ENCODE data around the gene KCNQ1OT1. TPM values are rescaled to one million over a fixed set of nuclear protein-coding genes. Genes with fewer than 3 reads are reported as not detected.
A peak's percentile ranks its signal among the peaks of the same experiment; 100 is the strongest.

Gene KCNQ1OT1
- total RNA-seq, 8 experiments from 2014 or later = 1.2 to 6.3 (median 3.8) TPM

DNA sequence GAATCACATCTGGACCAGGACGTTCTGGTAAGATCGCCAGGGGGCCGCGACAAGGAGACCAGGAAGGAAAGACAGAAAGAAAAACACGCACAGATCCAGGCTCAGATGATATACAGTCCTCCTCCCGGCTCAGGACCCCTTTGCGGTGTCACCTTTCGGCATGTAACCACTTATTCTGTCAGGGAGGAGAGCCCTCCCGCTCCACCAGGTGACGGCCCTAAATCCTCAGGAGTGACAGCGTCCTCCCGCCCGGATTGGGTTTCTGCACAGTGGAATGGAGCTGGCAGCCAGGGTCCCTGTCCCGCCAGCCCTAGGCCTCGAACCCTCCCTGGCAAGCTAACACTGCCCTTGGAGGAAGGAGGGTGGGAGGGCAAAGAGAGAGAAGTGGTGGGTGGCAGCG lies 24.3 kb upstream of the KCNQ1OT1 start:
- WGBS, 10 experiments = 40 to 93% methylated on average over 1 to 5 of the region's 16 CpGs; no CpG with 5 or more reads in 8 of the 10 experiments
- no peak overlapping the region for H3K4me3 ChIP-seq
- in situ Hi-C loops (cut with MboI; ENCODE audit: low pct_unique_long_range_greater_than_20kb in 2 of 9, low sequenced_read_pairs in 9 of 9, unreplicated experiment in 9 of 9) = no loop called here
- peaks cover 41 to 54% of the 10 kb centered on the region in 2 donors for H3K4me1 ChIP-seq (replicated peaks in 1 of 2)
- no peak overlapping the region for H3K27ac ChIP-seq
- peak in 2 of 8 experiments; percentile 15 to 54 for ATAC-seq (replicated peaks in 6 of 8)

DNA sequence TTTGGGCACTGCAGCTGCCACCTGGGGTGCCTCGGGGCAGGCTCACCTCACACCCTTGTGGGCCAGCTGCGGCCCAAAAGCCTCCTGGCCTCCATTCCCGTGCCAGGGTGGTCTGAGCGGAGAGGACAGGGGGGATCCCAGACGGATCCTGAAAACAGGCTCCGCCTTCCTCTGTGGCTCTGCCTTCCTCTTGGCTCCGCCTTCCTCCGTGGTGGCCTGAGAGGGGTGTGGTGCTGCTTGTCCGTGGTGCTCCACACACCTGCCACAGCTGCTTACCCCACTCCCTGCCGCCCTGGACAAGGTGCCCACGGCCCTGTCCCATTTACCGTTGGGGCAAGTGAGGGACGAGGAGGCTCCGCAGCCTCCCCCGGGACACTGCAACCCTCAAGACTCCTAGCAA lies 23.2 kb upstream of the KCNQ1OT1 start:
- ATAC-seq (replicated peaks in 6 of 8) = no peak
- WGBS, 10 experiments = 90% methylated on average over 2 of the region's 15 CpGs; no CpG with 5 or more reads in 9 of the 10 experiments
- Histone ChIP-seq H3K4me3 (no peak overlapping the region), H3K27ac (no peak overlapping the region), H3K4me1 (replicated peaks in 1 of 2) (peaks cover 47 to 54% of the 10 kb centered on the region in 2 donors)
- in situ Hi-C loops (cut with MboI; ENCODE audit: low pct_unique_long_range_greater_than_20kb in 2 of 9, low sequenced_read_pairs in 9 of 9, unreplicated experiment in 9 of 9) = no loop called here

DNA sequence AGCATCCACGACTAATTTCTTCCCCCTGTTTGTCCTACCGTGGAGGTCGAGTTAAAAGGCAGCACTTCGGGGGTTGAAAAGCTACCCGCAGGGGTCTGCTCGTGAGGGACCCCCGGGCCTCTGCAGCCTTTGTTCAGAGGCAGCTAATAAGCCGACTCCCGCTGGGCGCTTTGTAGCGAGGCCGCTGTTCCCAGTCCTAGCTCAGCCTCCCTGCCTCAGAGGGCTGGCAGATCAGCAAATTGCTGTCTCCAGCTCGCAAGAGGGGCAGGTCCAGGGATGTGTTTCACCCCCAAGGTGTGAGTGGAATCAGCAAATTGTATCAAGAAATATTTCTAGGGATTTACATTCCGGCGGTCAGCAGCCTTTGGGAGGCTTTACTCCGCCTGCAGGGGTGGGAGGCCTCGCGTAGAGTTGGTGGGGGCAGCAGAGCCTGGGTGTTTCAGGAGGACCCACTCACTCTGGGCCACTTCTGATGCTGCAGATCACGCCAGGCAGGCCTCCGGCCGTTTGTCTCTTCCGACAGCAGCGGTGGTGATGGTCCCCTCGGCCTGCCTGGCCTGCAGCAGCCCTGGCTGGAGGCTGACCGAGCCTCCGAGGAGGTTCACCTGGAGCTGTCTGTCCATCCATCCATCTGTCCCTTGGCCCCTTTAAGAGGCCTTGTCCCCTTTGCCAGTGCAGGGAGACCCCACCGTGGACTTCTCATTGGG lies 21.6 kb upstream of the KCNQ1OT1 start:
- H3K4me3 ChIP-seq = no peak overlapping the region
- peak in 5 of 8 experiments; percentile 68 to 78 (median 74) for ATAC-seq (replicated peaks in 6 of 8)
- no peak overlapping the region for H3K27ac ChIP-seq
- H3K4me1 ChIP-seq (replicated peaks in 1 of 2) = peaks cover 47 to 54% of the 10 kb centered on the region in 2 donors
- 10 to 100% (median 50%) methylated on average over 1 to 10 of the region's 27 CpGs; no CpG with 5 or more reads in 6 of the 10 experiments for WGBS, 10 experiments
- in situ Hi-C loops (cut with MboI; ENCODE audit: low pct_unique_long_range_greater_than_20kb in 2 of 9, low sequenced_read_pairs in 9 of 9, unreplicated experiment in 9 of 9) = no loop called here

DNA sequence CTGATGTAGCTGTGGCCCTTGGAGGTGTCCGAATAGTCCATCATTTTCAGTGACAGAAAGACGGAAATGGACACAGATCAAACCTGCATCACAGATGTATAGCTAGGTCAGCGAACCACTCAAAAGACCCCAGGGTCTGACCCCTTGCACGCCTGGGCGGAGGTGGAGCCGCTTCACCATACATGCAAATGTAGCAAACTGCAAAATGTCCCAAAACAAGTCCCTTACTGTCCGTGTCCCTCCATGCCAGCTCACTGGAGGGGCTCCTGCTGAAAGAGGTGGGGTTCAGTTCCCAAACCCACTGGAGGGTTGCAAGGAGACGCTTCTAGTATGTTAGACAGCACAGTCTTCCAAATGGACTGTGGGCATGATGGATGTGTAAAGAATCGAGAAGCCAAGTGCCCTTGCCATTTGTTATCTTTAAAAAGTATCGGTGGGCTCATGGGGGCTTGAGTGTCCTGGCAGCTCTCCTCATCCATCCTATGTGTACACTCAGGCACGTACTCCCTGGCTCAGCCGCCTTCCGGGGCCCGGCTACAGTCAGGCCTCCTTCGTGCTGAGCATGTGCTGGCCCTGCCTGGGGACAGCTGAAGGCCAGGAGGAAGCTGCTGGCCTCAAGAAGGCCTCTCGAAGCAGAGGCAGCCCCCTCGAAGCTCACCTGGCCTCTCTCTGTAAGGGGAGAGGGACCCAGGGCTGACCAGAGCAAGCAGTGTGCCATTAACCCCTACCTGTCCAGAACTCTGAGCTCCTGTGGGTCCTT lies 20.2 kb upstream of the KCNQ1OT1 start:
- 31 to 93% (median 87%) methylated on average over 3 to 10 of the region's 17 CpGs; no CpG with 5 or more reads in 3 of the 10 experiments for WGBS, 10 experiments
- Histone ChIP-seq H3K4me3 (no peak overlapping the region), H3K27ac (no peak overlapping the region), H3K4me1 (replicated peaks in 1 of 2) (peaks cover 53 to 58% of the 10 kb centered on the region in 2 donors)
- in situ Hi-C loops (cut with MboI; ENCODE audit: low pct_unique_long_range_greater_than_20kb in 2 of 9, low sequenced_read_pairs in 9 of 9, unreplicated experiment in 9 of 9) = no loop called here
- no peak for ATAC-seq (replicated peaks in 6 of 8)

DNA sequence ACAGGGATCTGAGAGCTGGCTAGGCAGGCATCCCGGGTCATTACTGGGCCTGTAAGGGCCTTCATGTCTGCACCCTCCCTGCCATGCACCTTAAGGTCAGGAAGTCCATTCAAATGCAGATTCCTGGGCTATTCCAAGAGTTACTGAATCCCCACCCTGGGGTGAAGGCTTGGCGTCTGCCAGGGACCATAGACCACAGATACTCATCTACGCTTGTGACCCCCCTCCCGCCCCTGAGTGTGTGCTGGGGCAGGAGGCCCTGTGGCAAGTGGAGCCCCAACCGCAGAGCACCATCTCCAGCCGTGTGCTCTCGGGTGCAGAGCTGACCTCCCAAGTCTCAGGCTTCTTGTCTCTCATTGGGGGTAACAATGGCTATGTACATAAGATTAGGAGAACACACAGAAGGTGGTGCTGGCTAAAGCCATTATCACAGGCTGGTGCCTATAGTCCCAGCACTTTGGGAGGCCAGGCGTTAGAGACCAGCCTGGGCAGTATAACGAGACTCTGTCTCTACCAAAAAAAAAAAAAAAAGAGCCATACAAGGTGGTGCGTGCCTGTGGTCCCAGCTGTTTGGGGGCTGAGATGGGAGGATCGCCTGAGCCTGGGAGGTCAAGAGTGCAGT lies 19.1 kb upstream of the KCNQ1OT1 start:
- in situ Hi-C loops (cut with MboI; ENCODE audit: low pct_unique_long_range_greater_than_20kb in 2 of 9, low sequenced_read_pairs in 9 of 9, unreplicated experiment in 9 of 9) = no loop called here
- 56 to 80% (median 70%) methylated on average over 1 to 3 of the region's 11 CpGs; no CpG with 5 or more reads in 3 of the 10 experiments for WGBS, 10 experiments
- no peak for ATAC-seq (replicated peaks in 6 of 8)
- Histone ChIP-seq H3K27ac (no peak overlapping the region), H3K4me3 (no peak overlapping the region), H3K4me1 (replicated peaks in 1 of 2) (peaks cover 56 to 64% of the 10 kb centered on the region in 2 donors)

DNA sequence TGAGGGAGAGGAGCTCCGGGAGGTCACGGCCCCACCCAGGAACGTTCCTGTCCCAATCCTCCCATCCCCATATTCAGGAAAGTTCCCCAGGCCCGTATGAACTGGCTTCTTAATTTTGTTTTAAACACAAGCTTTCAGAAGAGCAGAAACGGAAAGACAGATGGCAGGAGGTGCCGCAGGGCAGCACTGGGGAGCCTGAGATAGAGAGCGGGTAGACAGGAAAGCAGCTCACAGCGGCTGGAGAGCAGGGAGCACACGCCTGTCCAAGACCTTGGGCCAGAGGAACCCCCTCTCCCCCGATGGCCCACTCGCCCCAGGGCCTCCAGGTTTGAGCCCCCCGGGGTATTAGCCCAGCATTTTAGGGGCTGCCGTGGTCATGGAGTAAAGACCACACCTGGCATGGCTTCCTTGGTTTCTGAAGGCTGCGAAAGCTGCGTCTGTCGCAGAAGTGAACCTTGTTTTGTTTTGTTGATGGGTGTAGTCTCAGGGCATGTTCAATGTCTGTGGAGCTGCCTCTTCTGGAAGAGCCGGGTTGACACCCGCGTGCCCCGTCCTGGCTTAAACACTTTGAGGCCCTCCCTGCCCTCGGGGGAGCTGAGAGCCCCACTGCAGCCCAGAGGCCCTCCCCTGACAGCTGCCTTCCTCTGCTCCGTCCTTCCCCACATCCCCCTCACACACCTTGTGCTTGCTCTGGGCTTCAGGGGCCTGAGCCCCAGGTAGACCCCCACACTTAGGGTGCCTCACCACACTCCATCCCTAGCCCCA lies 17.9 kb upstream of the KCNQ1OT1 start:
- Histone ChIP-seq H3K27ac (no peak overlapping the region), H3K4me3 (no peak overlapping the region), H3K4me1 (replicated peaks in 1 of 2) (peaks cover 56 to 61% of the 10 kb centered on the region in 2 donors)
- 50 to 100% (median 84%) methylated on average over 2 to 7 of the region's 22 CpGs; no CpG with 5 or more reads in 7 of the 10 experiments for WGBS, 10 experiments
- in situ Hi-C loops (cut with MboI; ENCODE audit: low pct_unique_long_range_greater_than_20kb in 2 of 9, low sequenced_read_pairs in 9 of 9, unreplicated experiment in 9 of 9) = no loop called here
- peak in 3 of 8 experiments; percentile 36 to 71 (median 69) for ATAC-seq (replicated peaks in 6 of 8)

DNA sequence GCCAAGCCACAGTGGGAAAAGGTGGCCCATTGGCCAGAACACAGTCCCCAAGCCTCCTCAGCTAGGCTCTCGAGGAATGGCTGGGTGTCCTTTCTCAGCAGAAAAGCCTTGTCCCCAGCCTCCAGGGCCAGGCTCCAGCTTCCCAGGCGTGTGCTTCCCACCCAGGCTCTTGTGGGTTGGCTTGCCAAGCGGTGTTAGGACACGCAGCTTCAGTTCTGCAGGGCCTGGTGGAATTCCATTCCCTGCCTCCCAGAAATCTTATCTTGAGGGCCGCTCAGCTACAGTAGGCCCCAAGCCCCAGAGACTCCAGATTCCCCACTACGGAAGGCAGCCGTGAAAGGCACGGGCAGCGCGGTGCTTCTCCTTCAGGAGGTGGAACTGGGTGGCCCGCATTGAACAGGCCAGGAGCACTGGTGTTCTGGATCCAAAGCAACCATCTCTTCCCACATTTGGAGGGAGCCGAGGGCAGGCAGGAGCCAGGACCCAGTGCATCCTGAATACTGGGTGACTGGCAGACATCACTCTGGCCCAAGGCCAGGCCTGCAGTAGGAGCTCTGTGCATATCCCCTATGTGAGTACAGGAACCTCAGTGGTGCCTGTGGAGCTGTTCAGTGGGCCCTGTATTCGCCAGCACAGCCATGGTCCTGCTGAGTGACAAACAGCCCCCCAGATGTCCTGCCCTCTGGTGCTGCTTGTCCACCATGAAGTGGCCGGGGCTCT lies 16.7 kb upstream of the KCNQ1OT1 start:
- WGBS, 10 experiments = 23 to 100% (median 93%) methylated on average over 3 to 6 of the region's 14 CpGs; no CpG with 5 or more reads in 7 of the 10 experiments

DNA sequence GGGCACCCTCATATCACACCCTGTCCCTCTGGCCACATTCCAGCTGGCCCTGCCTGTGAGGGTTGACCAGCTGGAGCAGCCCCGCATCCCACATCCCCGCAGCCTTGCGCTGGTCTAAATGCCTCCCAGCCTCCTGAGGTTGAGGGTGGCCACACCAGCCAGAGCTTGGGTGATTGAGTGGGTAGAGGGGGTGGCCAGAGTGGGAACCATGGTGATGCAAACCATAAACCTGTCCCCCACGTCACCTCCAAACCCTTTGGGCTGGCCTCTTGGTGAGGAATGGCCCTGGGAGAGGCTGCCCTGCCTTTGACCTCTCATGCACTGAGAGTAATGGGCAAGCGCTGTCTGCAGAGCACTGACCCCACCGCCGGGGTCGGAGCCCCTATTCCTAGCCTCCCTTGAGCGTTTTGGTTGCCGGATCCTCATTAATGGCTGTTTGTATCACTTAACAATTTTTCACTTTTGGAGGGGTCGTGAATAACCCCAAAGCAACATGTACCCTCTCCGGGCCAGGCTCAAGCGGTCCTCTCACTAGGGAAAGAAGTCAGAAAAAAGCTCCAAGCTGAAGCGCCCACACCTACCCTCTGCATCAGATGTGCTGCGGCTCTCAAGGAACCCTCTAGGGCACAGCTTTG lies 16.0 kb upstream of the KCNQ1OT1 start:
- ATAC-seq (replicated peaks in 6 of 8) = peak in 4 of 8 experiments; percentile 15 to 74 (median 30)
- in situ Hi-C loops (cut with MboI; ENCODE audit: low pct_unique_long_range_greater_than_20kb in 2 of 9, low sequenced_read_pairs in 9 of 9, unreplicated experiment in 9 of 9) = no loop called here
- H3K4me3 ChIP-seq = no peak overlapping the region
- H3K27ac ChIP-seq = peak overlapping the region; percentile 52 to 63
- peaks cover 38 to 42% of the 10 kb centered on the region in 2 donors for H3K4me1 ChIP-seq (replicated peaks in 1 of 2)
- 27 to 80% (median 46%) methylated on average over 1 to 10 of the region's 15 CpGs; no CpG with 5 or more reads in 4 of the 10 experiments for WGBS, 10 experiments

More for the DNA sequence above, 16.7 kb upstream of the KCNQ1OT1 start:
- no peak for ATAC-seq (replicated peaks in 6 of 8)
- no peak overlapping the region for H3K4me3 ChIP-seq
- H3K4me1 ChIP-seq (replicated peaks in 1 of 2) = peaks cover 45 to 49% of the 10 kb centered on the region in 2 donors
- H3K27ac ChIP-seq = no peak overlapping the region
- in situ Hi-C loops (cut with MboI; ENCODE audit: low pct_unique_long_range_greater_than_20kb in 2 of 9, low sequenced_read_pairs in 9 of 9, unreplicated experiment in 9 of 9) = no loop called here

DNA sequence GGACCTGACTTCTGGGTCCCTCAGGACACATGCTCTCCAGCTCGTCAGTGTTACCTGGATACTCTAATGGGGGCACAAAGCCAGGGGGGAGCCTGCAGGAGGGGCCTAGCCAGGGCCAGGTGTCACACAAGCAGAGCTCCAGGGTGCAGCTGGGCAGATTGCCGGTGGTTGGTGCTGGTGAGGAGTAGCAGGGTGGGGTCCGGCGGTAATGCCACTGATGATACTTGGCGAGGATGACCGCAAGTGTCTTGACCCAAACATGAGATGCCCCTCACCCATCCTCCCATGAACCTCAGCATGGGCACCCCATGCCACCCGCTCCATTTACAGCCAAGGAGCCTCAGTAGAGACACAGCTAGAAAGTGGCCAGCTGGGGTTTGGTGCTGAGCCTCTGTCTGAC lies 15.1 kb upstream of the KCNQ1OT1 start:
- peaks cover 30 to 32% of the 10 kb centered on the region in 2 donors for H3K4me1 ChIP-seq (replicated peaks in 1 of 2)
- ATAC-seq (replicated peaks in 6 of 8) = no peak
- in situ Hi-C loops (cut with MboI; ENCODE audit: low pct_unique_long_range_greater_than_20kb in 2 of 9, low sequenced_read_pairs in 9 of 9, unreplicated experiment in 9 of 9) = no loop called here
- H3K27ac ChIP-seq = peak overlapping the region; percentile 52 to 63
- H3K4me3 ChIP-seq = no peak overlapping the region
- 40 to 100% (median 88%) methylated on average over 1 to 4 of the region's 7 CpGs; no CpG with 5 or more reads in 7 of the 10 experiments for WGBS, 10 experiments

DNA sequence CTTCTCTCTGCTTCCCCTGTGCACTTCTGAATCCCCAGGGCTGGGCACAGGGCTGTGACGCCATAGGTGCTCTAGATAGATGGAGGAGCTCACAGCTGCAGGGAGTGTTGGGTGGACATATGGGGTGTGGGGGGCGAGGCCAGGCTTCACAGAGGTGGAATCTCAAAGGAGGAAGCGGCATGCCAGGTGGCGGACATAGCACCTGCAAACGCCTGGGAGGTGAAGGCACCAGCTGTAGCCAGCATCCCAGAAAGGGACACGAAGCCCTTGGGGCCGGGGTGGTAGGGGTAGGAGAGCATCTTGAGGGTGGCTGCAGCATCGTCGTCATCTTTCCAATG lies 14.6 kb upstream of the KCNQ1OT1 start:
- no peak for ATAC-seq (replicated peaks in 6 of 8)
- in situ Hi-C loops (cut with MboI; ENCODE audit: low pct_unique_long_range_greater_than_20kb in 2 of 9, low sequenced_read_pairs in 9 of 9, unreplicated experiment in 9 of 9) = no loop called here
- H3K4me3 ChIP-seq = no peak overlapping the region
- WGBS, 10 experiments = 70 to 100% (median 86%) methylated on average over 2 to 3 of the region's 9 CpGs; no CpG with 5 or more reads in 6 of the 10 experiments
- H3K27ac ChIP-seq = no peak overlapping the region
- peaks cover 28% of the 10 kb centered on the region in 2 donors for H3K4me1 ChIP-seq (replicated peaks in 1 of 2)

DNA sequence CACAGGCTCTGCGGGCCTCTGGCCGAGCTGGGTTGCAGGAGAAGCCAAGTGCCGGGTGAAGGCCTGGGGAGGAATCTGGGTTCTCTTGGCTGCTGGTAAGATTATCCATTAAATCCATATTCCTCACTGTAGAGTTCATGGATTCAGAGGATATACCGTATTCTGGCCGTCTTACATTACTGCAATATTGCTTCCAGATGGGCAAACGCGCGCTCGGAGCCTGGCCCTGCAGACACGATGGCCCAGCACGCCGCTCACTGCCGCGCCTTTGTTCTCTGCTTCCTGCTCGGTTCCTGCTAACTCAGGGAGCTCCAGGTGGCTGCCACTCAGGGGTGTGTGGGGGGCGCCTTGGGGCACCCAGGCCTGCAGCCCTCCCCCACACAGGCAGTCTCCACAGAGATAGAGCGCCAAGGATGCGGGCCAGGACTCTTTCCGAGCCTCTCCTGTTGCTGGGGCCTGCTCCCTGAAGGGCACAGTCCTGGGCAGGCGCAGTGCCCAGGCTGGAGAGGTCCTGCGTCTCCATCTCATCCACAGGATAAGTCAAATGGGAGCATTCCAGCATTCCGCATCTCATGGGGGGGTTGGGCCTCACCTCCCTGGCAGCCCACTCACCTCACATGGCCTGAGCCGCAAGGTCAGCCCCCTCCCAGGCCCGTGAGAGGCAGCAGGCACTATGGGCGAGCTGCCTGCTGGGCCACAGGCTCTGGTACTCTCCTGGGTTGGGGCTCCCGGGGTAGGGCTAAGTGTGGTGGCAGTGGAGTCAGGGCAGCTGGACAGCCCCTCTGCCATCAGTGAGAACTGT lies 14.1 kb upstream of the KCNQ1OT1 start:
- in situ Hi-C loops (cut with MboI; ENCODE audit: low pct_unique_long_range_greater_than_20kb in 2 of 9, low sequenced_read_pairs in 9 of 9, unreplicated experiment in 9 of 9) = no loop called here
- WGBS, 10 experiments = 7 to 100% (median 93%) methylated on average over 3 to 8 of the region's 26 CpGs; no CpG with 5 or more reads in 4 of the 10 experiments
- no peak for ATAC-seq (replicated peaks in 6 of 8)
- Histone ChIP-seq H3K27ac (no peak overlapping the region), H3K4me3 (no peak overlapping the region), H3K4me1 (replicated peaks in 1 of 2) (peaks cover 23 to 29% of the 10 kb centered on the region in 2 donors)

Data from motor neuron (in vitro differentiated cells).